GM18517 (cell line): Measurements from ENCODE around the gene UBE2D2.

Experiments used
- ATAC-seq: cut with Tn5 transposase; IDR thresholded peaks from one replicate; pipeline ENCODE4 v1.9.1; 2021; ENCODE audit warnings: mild to moderate bottlenecking, moderate library complexity; ENCODE audit not compliant: unreplicated experiment

UBE2D2 gene

DNA sequence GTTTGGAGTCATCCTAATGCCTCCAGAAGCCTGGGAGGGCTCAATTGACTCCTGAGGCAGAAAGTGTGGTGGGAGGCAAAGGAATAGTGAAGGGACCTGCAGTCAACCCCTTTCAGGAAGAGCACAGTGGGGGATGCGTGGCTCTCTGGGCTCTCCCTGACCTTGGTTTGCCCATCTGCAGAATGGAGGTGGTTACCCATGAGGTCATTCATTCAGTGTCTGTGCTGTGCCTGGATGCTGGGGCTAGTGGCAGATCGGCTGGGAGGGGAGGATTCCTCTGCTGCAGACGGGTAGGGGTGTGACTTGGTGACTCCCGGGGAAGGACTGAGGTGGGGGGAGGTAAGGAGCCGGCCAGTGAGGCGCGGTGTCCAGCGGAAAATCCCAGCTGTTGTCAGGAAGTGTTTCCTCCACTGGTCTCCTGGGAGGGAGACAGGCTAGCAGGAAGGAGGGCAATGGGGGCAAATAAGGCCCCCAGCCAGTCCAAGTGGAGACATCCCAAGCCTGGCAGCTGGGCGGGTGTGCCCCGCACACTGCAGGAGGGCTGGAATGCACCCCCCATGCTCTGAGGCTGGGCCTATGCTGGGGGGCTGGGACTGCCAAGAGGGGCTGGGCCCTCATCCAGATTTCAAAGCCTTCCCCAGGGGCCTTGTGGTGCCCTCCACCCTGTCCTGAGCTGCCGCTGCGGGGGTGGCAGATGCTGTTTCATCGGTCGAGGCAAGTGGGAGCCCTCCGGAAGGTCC, 98.0 kb downstream of the UBE2D2 start:
- no peak for ATAC-seq

- no peak for ATAC-seq
Observed at GRCh38 chr5:139659695-139660101, 98.6 kb downstream of the UBE2D2 start.

GRCh38 chr5:139660105-139660922, 99.2 kb downstream of the UBE2D2 start:
- ATAC-seq = no peak

GRCh38 chr5:139660923-139661814, 100.0 kb downstream of the UBE2D2 start:
- ATAC-seq = no peak

GRCh38 chr5:139662617-139663016, 101.5 kb downstream of the UBE2D2 start:
- no peak for ATAC-seq

DNA sequence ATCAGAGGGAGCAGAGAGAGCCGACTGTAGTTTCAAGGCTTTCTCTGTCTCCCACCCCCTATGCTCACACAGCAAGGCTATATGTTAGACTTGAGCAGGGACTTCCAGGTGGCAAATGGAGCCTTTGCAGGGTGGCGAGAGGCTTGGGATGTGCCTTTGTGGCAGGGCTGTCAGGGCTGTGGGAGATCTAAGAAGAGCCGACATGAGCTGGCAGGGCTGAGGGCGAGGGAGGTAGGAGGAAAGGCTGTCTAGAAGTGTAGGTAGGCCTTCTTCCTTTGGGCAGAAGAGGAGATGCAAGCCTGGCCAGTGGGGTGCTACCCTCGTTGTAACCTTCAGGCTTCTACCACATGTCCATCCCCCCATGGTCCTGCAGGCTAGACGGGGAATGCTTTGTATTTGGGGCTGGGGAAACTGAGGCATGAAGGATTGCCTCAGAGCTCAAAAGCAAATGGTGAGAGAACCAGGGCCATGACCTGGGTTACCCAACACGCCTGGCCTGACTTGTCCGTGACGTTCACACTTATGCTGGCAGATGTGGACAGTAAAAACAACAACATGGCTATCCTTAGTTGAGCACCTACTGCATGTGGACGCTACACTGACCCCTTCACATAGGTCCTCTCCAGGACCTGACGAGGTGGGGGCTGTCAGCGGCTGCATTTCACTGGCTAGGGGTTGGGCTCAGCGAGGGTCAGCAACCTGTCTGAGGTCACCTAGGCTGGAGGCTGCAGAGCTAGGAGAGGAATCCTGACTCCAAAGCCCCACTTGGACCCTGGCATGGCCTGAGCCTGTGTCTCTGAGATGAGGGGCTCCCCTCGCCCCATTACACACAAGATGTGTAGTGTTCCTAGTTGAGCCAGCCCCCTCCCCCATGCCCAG, 102.3 kb downstream of the UBE2D2 start:
- no peak for ATAC-seq

GRCh38 chr5:139664086-139664693, 103.1 kb downstream of the UBE2D2 start:
- ATAC-seq = peak; percentile 47

DNA sequence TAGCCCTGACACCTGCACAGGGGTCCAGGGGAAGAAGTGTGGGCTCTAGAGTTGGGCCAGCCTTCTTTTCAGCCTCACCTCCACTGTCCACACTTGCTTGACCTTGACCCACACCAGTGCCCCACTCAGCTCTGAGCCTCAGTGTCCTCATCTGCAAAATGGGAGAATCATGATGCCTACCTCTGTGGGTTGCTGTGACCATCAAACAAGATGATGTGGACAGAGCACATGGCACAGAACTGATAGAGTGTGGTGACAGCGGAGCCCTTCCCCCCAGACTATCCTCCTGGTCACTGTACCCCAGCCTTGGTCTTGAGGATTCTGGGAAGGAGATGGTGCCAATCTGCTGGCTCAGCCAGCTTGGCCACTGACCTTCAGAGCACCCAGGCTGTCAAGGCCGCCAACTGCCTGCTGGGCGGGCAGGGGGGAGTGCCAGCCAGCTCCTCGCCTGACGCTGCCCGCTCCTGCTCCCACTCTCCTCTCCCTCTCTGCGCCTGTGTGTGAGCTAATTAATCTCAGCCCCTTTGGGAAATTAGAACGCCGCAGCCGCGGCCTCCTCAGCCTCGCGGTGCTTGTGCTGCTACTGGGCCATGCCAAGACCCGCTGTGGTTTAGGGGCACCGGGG, 103.7 kb downstream of the UBE2D2 start:
- no peak for ATAC-seq

GRCh38 chr5:139665626-139666025, 104.5 kb downstream of the UBE2D2 start:
- no peak for ATAC-seq

- ATAC-seq = no peak
Observed at GRCh38 chr5:139666551-139666950, 105.4 kb downstream of the UBE2D2 start.

DNA sequence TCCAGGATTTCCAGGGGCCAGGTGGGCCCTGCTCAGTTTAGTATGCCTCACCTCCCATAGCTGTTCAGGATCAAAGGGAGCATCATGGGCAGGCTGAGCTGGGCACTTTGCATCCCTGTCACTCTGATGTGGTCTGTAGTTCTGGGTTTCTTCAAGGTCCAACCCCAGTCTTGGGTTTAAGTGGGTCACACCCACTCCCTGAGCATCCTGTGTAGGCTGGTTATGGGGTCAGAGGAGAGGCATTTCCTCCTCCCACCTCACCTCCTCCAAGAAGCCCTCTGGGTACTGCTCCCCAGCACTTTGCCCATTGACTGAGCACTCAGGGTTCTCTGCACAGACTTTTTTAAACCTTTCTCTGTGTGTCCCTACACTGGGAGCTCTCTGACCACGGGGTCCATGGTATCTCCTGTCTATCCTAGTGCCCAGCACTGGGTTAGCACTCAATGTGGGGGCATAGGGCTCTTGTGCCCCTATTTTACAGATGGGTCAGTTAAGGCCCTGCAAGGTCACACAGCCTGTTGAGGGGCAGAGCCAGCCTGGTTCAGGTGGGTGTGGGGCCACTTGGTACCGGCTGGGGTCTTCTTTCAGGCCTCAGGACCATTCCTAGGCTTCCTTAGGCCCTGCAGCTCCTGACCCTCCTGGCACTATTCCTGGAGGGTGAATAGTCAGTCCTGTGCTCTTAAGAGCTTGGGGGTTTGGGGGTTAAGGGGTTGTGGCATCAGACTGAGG, 106.0 kb downstream of the UBE2D2 start:
- ATAC-seq = no peak

DNA sequence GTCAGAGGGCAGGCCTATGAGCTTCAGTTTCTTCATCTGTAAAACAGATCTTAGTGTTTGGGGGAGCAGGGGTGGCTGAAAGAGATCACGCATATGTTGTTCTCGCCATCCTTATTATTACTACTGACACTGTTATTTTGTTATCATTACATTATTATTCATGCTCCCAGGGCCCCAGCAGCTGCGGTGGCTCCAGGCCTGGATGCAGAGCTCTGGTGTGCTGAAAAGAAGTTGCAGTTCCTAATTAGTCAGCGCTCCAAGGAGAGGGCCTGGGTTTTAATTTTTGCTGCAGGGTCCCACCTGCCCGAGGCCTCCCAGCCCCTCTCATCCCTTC, 106.6 kb downstream of the UBE2D2 start:
- ATAC-seq = no peak

DNA sequence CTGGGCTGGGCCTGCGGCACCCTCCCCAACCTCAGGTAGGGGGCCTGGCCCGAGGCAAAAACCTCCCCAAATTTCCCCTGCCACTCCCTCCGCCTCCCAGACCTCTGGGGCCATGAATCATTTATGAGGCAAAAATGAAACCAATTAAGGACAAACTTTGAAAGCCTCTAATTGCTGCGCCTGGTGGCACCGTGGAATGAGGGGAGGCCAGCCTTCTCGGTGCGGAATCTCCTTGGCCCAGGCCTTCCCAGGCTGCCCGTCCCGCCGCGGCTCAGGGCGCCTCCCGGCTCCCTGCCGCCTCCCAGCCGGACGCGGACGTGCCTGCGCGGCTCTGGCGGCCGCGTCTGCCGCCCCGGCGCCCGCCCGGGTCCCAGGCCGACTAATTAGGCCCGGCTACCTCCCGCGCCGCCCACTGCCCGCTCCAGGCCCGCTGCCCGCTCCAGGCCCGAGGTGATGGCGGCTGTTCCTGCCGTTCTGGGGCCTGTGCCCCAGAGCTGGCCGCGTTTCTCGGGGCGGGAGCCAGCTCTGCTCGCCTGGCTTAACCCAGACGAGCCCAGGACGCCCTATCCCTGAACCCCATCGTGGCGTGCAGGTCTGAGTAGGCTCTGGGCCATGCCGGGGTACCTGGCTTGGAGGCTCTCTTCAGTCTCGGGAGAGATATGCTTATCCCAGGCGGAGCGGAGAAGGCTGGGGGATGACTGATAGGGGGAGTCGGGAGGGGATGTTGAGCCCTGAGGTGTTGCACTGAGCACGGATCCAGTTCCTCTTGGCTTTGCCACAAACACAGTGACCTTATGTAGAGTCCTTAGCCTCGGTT, 107.1 kb downstream of the UBE2D2 start:
- ATAC-seq = no peak

GRCh38 chr5:139668924-139669661, 108.0 kb downstream of the UBE2D2 start:
- ATAC-seq = no peak

DNA sequence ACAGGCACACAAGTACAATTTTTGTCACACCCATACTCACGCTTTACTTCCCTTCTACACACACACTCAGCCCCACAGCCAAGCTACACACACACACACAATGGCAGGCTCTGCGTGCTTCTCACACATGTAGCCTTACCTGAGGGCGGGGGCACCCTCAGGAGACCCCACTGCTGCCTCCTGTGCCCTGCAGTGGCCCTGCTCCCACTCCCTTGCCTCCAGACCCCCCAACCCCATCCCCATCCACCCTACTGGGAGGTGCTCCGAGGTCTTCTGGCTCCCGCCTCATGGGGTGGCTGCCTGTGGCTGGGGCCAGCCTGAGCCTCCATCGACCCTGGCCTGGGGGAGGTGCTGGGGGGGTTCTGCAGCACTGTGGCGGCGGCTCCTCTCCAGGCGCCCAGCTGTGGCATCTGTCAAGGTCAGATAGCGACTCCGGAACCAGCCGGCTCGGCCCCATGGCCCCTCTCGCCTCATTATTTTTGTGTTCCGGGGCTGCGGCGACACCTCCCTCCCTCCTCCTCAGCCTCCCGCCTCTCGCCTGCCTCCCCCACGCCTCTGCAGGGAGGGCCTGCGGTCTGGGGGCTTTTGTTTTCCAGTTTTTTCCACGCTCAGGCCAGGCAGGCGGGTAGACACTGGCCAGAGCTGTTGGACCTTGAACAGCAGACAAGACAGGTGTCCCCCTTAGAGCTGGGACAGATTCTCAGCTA, 108.7 kb downstream of the UBE2D2 start:
- no peak for ATAC-seq

DNA sequence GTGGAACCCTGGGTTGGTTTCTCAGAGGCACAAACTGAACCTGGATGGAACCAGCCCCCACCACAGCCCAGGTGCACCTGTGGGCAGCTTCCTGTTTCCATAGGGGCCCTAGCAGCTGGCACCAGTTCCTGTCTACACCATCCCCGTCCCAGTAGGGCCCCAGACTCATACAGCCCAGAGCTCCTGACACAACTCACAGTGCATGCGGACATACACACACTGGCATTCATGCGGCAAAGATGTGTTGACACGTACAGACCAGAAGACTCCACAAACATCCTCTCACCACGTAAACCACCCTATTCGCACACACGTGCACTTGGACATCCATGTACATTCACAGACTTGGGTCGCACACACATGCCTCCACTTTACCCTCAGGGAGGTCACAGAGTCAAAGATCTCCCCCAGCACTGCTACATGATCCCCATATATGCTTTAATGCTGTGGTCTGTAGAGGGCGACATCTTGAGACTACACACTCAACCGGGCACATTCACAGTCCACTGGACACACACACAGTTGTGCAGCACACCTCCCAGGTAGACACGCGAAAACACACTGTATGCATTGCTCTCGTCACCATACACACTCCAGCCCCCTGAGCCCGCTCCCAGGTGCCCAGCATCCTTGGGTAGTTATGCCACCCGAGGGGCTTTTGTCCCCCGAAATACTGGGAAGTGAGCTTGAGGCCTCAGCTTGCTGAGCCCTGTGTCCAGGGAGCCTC, 109.4 kb downstream of the UBE2D2 start:
- peak; percentile 61 for ATAC-seq
